ENCODE data around the gene NEK2.

DNA sequence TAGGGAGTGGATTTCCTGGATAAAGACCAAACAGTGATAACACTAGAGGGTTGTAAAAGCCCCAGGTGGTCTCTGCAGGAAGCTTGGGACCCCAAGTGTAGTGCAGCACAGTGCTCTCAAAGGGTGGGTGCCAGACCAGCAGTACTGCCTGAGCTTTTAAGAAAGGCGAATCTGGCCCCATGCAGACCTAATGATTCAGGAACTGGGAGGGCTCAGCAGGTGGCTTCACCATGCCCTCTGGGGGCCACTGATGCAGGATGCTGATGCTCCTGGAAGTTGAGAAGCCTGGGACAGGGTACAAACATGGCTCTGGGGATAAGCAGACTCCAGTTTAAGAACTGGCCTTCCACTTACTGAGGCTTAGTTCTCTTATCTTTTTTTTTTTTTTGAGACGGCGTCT is 29.1 kb upstream of the NEK2 start:
- TF ChIP-seq, protein P1, sequence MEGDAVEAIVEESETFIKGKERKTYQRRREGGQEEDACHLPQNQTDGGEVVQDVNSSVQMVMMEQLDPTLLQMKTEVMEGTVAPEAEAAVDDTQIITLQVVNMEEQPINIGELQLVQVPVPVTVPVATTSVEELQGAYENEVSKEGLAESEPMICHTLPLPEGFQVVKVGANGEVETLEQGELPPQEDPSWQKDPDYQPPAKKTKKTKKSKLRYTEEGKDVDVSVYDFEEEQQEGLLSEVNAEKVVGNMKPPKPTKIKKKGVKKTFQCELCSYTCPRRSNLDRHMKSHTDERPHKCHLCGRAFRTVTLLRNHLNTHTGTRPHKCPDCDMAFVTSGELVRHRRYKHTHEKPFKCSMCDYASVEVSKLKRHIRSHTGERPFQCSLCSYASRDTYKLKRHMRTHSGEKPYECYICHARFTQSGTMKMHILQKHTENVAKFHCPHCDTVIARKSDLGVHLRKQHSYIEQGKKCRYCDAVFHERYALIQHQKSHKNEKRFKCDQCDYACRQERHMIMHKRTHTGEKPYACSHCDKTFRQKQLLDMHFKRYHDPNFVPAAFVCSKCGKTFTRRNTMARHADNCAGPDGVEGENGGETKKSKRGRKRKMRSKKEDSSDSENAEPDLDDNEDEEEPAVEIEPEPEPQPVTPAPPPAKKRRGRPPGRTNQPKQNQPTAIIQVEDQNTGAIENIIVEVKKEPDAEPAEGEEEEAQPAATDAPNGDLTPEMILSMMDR (IDR thresholded peaks at IDR 0.05) = no peak
- TF ChIP-seq EP300 (IDR thresholded peaks at IDR 0.05) (no peak), POLR2AphosphoS5 (IDR thresholded peaks at IDR 0.05) (no peak), POLR2A (IDR thresholded peaks at IDR 0.05) (no peak)
